ENCODE results near the gene BNC1. TPM values are rescaled to one million over a fixed set of nuclear protein-coding genes. Genes with fewer than 3 reads are reported as not detected.

Gene BNC1, protein sequence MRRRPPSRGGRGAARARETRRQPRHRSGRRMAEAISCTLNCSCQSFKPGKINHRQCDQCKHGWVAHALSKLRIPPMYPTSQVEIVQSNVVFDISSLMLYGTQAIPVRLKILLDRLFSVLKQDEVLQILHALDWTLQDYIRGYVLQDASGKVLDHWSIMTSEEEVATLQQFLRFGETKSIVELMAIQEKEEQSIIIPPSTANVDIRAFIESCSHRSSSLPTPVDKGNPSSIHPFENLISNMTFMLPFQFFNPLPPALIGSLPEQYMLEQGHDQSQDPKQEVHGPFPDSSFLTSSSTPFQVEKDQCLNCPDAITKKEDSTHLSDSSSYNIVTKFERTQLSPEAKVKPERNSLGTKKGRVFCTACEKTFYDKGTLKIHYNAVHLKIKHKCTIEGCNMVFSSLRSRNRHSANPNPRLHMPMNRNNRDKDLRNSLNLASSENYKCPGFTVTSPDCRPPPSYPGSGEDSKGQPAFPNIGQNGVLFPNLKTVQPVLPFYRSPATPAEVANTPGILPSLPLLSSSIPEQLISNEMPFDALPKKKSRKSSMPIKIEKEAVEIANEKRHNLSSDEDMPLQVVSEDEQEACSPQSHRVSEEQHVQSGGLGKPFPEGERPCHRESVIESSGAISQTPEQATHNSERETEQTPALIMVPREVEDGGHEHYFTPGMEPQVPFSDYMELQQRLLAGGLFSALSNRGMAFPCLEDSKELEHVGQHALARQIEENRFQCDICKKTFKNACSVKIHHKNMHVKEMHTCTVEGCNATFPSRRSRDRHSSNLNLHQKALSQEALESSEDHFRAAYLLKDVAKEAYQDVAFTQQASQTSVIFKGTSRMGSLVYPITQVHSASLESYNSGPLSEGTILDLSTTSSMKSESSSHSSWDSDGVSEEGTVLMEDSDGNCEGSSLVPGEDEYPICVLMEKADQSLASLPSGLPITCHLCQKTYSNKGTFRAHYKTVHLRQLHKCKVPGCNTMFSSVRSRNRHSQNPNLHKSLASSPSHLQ
- total RNA-seq: 1 to 10 TPM; 2.4 to 3.0 TPM
- long read RNA-seq, partial matches to known transcripts: 1 of 1 reads
- long read RNA-seq, other reads (novel, unspliced or antisense): 0 of 1 reads

DNA sequence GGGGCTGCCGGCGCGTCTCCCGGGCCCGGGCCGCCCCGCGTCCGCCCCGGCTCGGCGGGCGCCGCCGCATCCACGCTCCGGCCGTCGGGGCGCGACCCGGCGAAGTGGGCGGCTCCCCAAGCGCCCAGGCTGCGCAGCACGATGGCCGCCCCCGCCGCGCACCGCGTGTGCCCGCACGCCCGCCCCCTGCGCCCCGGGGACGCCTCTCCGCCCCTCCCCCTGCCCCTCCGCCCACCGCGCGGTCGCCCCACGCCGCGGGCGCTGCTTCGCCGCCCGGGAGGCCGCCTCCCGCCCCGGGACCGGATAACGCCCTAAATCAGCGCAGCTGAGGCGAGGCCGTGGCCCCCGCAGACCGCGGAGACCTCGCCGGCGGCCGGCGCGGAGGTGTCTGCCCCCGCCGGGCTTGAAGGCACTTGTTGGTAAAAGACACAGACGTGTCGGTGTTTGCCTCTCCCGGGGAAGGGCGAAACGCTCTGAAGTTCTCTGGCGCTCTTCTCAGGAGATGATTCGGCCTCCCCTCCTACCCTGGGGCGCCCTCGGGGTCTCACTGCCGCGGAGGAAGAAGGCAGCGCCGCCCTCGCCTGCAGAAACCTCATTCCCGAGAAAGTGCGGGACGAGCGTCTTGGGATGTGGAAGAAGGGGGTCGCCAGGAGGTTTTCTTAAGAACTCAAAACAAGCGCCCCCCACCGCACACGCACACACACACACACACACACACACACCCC lies at the start of gene BNC1:
Gene BNC1, minus strand, starts transcription at position 106 of the 725 bp plus-strand sequence. Its CDS starts 36 bp downstream, at position 70.
- intact Hi-C loops (cut with DNase I): no loop called here
- peak; percentile 24 to 31 for ATAC-seq
- peak; percentile 30 for DNase-seq

DNA sequence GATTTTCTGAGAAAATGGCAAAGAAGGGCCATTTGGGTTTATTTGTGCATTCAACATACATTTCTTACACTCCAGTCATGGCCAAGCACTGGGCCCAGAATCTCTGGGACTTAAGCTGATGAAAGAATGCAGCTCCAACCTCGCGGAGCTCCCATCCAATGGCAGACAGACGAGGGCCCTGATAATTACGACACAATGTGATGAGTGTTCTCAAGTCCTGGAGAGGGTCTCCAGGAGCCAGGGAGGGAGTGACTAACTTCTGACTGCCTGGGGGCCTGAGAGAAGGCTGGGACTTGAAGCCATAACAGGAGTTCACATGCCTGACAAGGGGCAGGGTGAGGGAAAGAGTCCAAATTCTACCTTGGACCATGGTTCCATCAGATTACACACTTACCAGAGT lies 42.6 kb upstream of the BNC1 start:
- ATAC-seq (no peak), DNase-seq (no peak)
- intact Hi-C loops (cut with DNase I): no loop called here

DNA sequence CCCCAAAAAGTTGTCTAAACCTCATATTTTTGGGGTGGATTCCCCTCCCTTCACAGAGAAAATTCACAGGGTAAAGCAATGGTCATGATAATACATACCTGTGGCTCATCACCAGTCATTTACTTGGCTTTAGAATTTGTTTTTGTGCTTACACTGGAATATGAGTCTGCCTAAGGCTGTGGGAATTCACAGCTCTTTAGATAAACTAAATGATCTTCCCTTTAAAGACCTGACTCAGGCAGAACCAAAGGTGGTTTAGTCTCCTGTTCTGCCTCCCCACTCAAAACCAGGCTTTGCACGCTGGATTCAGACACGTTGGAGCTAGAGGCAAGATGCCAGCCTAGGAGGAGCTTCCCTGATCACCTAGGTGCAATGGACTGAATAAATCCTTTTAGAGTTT lies 40.3 kb upstream of the BNC1 start:
- intact Hi-C loops (cut with DNase I): no loop called here
- ATAC-seq (peak in 1 of 2 donors; percentile 80), DNase-seq (no peak)

DNA sequence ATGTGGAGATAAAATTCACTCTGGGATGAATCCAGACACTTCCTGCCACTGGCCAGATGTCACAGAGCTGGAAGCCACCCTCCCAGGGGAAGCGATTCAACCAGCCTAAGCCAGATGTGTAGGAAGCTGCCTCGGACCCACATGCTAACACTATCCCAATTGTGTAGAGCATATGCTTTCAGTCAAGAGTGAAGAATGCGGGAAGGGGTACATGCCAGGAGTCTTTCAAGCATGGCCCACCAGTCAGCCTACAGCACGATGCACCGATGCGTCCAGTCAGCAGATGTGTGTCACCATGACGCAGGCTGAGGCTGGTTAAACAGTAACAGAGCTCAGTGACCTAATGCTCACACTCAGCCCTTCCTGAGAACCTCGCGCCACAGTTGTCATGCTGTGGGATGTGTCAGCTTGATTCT lies 38.8 kb upstream of the BNC1 start:
- peak in 1 of 2 donors; percentile 56 for ATAC-seq
- DNase-seq: peak; percentile 31
- intact Hi-C loops (cut with DNase I): no loop called here

DNA sequence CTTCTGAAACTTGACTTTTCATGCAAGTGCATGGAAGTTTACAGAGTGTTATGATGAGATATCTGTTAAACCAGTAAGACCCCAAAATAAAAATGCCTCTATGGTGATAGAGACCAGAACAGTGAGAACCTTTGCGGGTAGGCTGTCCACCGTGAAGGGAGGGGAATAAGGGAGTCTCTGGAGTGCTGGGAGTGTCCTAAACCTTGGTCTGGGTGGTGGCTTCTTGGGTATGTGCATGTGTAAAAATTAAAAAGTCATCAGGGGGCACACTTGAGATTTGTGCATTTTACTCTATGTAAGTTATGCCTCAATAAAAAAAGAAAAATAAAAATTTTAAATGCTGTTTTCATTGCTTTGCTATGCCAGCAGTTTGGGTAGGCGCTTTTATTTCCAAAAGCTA lies 38.2 kb upstream of the BNC1 start:
- ATAC-seq (no peak), DNase-seq (no peak)
- intact Hi-C loops (cut with DNase I): no loop called here

DNA sequence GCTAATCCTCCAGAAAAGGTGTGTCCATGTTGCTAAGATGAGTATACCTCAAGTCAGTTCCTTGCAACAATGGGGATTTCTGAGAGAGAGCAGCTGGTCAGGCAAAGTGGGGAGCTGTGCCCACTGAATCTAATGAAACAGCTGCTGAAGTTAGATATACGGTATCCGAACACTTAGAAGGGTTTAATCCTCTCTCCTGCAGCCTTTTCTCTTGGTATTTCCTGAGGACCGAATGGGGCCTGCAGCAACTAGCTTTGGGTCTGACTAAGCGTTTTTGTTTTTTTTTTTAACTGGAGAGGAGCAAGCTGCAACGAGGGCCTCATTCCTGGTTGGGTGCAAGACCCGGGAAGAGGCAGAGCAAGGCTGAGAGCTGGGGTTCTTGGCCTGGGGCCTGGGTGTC lies 37.6 kb upstream of the BNC1 start:
- DNase-seq (no peak), ATAC-seq (no peak)
- intact Hi-C loops (cut with DNase I): no loop called here

DNA sequence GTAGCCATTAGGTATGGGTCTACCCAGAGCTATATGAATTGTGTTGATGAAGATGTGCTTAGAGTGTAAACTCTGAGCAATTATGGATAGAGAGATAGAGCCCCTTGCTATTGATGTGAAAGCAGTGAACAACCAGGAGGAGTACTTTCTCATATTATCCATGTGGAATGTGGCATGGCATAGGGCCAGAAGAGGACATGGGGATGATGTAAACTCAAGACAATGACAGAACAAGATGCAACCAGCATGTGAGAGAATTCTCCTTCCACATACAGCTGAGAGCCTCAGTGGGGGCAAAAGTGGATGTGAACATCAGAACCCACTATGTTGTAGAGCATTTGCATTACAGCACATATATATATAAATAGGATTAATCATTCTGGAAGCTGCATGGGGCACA lies 36.4 kb upstream of the BNC1 start:
- no peak for DNase-seq
- no peak for ATAC-seq
- intact Hi-C loops (cut with DNase I): no loop called here

DNA sequence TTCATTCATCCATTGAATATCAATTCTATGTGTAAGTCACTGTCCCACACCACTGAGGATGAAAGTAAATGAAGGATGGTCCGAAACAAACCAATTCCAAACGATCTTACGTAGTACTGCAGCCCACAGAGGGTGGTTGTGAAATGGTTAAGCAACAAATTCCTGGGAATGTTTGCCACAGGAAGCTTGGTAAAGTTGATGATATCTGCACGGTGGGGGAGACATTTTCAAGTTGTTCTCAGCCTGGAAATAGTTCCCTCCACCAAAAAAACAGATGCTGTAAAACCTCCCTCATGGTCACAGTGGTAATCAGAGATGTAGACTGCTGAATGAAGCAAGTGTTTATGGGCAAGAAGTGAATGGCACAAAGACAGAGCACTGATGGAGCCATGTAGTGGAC lies 35.9 kb upstream of the BNC1 start:
- intact Hi-C loops (cut with DNase I): no loop called here
- DNase-seq: no peak
- ATAC-seq: no peak

DNA sequence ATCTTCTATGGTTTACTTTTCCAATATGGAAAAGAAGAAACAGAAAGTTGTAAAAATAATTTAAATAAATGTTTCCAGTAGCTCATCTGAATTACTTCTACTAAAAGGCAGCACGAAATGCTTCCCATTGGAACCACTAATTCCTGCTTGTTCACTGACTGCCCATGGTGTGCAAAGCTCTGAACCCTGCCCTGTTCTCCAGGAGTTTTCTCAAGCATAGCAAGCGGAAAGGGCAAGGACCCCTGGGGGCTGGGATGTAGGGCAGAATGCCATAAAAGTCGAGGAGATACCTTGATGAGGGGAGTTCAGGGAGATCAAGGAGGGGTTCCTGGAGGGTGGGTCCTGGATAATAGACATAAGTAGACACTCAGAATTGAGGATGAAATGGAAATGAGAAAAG lies 35.3 kb upstream of the BNC1 start:
- ATAC-seq: no peak
- no peak for DNase-seq
- intact Hi-C loops (cut with DNase I): no loop called here

DNA sequence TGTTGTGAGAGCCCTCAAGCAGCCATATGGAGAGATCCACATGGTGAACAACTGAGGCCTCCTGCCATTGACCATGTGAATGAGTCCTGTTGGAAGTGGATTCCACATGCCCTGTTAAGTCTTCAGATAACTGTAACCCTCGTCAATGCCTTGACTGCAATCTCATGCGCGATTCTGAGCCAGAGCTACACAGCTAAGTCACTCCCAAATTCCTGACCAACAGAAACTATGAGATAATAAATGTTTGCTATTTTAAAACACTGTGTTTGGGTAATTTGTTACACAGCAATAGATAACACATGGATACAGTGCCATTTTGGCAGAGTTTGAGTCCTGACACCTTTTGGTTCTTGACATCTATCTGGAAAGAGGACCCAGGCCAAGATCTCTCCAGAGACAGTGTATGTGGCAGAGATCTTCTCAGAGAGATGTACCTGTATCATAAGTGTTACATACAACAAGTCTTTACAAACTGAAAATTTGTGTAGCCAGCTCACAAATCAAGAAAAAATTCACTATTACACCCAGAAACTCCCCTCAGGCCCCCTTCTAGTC lies 34.5 kb upstream of the BNC1 start:
- ATAC-seq: peak; percentile 57 to 83
- intact Hi-C loops (cut with DNase I): no loop called here
- no peak for DNase-seq

DNA sequence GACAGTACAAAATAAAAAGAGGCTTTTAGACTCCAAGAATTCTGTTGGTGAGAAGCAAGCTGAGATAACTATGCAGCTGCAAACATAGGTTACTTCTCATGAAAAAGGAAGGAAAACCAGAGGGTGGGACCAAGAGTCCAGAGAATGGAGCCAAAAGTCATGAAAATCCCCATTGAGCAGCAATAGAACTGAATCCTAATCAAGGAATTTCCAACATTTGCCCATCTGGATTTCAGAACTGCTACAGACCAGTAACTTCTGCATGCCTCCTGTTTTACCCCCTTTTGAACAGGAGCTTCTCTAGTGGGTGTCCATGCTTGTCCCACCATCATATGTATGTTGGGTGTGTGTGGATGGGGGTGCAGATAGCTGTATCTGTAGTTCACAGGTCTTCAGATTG lies 33.6 kb upstream of the BNC1 start:
- DNase-seq (no peak), ATAC-seq (no peak)
- intact Hi-C loops (cut with DNase I): no loop called here

DNA sequence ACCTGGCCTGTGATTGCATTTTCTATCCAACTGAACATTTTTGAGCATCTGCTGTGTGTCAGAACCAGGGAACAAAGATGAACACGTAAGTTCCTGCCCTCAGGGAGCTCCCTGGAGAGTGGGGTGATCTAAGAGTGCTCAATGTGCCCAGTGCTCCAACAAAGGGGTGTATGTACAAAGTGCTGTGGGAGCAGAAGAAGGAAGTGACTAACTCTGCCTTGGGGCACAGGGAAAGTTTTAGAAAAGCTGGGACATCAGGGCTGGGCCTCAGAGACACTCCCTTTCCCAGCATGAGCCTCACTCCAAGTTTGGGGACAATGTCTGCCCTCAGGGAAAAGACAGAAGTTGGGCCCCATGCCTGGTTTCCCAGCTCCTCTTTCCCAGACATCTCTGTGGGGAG lies 27.6 kb upstream of the BNC1 start:
- DNase-seq: no peak
- intact Hi-C loops (cut with DNase I): no loop called here

DNA sequence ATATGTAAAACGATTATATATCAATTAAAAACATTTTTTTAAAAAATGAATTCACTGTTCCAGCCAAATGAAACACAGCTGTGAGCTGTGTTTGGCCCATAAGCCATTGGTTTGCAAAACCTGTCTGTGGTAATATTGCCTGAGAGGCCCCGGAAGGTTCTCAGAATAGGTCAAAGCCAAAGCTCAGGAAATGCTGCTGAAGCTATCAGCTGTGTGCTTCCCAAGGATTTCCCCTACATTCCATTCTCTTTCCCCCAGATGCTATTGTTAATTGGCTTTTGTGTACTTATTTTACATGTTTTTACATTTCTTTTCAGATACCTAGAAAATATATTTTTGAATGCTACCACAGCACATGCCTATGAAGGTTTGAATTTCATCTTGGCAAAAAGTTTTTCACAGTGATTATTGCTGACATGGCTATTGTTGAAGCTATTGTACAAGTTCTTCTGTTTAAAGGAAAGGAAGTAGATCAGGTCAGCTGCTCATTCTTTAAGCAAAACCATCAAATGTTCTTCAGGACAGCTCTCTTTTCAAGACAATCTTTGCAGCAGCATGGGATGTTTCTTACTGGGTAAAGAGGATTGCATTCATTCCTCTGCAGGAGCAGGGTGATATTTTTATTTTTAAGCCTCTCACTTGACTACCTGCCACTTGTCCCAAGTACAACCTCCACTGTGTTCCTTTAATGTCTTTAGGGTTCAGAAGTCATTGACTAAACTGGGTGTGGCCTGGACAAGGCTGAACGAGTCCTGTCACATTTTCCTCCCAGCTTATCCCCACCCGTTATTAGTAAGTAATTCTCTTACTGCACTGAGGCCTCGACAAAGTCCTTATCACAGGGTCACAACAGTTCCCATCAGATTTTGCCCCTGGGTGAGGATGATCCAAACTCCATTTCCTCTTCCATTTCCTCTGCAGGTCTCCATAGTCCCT lies 26.3 kb upstream of the BNC1 start:
- DNase-seq: no peak
- intact Hi-C loops (cut with DNase I): no loop called here
- ATAC-seq: no peak

More for the DNA sequence above, 27.6 kb upstream of the BNC1 start:
- ATAC-seq: no peak

DNA sequence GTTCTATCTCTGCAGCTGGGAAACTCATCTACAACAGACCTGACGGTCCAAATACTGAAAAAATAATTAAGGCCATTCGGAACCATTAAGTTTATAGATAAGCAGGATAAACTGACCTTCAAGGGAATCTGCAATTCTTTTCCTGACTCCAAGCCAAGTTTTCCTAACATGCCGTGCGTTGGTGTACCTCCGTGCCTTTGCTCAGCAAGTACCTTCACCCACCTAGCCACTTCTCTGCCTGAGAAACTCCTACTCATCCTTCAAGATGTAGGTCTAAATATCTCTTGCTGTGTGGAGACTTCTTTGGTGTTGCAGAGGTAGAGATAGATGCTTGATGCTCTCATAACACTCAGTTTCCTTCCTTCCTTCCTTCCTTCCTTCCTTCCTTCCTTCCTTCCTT lies 24.2 kb upstream of the BNC1 start:
- intact Hi-C loops (cut with DNase I): no loop called here
- no peak for DNase-seq

DNA sequence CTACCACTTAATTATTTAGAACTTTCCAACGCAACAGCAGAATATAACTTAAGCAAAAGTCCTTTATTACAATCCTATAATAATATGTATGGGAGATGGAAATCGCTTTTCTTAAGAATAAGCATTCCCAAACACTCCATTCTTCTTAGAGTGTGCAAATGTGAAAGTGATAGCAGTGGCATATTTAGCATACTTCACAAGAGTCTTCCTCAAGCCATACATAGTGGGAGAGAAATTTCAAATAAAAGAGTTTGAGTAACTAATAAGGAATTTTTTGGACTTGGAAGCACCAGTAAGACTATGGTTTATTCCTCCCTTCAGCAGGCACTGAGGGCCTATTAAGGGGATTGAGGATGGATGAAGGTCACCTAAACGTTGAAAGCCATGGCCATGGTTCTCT lies 22.1 kb upstream of the BNC1 start:
- no peak for DNase-seq
- no peak for ATAC-seq
- intact Hi-C loops (cut with DNase I): no loop called here

More for the DNA sequence above, 24.2 kb upstream of the BNC1 start:
- no peak for ATAC-seq

DNA sequence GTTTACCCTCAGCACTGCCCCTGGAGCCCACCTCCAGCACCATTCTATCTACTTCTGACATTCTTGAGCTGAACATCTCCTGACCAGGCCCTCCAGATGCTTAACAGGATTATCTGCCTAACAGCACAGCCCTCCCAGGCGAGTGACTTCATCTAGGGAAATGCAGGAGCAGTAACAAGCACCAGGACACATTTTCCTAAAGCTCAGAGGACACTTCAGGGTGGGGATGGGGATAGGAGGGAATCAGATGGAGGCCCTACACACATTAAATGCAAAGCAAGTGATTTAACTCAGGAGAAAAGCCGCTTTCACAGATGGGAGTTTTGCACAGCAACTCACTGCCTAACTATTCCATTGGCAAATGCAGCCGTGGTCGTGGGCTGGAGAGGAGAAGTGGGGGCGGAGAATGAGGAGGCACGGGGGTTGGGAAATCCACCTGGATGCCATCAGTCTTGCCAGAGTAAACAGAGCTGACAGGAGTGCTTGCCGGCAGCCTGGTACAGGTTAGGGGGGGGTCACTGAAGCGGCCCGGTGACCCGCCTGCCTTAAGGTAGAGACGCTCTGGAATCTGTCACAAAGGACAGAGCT lies 21.3 kb upstream of the BNC1 start:
- peak in 1 of 2 donors; percentile 89 for ATAC-seq

DNA sequence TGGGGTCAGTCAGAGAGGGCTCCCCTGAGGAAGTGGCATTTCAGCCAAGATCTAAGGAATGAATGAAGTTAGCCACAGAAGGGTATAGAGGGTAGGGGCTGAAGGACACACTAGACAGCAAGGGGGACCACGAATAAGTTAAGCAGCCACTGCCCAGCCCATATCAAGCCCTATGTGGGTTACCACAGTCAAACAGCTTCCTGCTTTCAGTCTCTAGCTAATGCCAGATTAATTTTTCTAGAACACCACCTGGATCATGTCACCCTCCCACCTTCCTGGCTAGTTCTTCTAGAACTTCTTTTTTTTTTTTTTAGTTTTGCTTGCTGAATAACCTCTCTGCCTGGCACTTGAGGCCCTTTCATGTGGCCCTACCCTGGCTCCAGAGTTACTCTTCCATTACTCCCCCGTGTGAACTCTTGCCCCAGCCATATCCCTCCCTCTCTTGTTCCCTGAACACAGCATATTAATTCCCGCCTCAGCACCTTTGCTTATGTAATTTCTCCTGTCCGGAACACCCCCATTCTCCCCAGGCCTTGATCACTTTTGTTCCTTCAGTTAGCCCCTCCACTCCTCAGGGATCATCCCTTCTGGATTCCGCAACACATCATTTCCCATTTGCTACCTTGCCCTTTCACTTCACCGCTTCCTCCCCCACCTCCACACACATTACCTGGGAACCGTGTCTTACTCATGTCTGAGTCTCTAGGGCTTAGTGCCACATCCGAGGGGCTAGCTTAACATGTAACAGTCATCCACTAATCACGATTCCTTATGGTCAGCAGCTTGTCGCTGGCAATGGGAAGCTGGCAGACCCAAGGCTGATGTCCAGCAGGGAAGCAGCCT lies 20.6 kb upstream of the BNC1 start:
- intact Hi-C loops (cut with DNase I): no loop called here
- ATAC-seq (peak in 1 of 2 donors; percentile 70), DNase-seq (no peak)

More for the DNA sequence above, 21.3 kb upstream of the BNC1 start:
- no peak for DNase-seq
- intact Hi-C loops (cut with DNase I): no loop called here

Data from left cardiac atrium (tissue), 4 donors.